Activated T-helper 17 cell treated with anti-CD3 and anti-CD28 coated beads, Interleukin-2, amount 50 U/mL, for 72 hours (primary cell): Measurements from ENCODE around the gene KRTAP9-4. TPM values are rescaled to one million over a fixed set of nuclear protein-coding genes. Genes with fewer than 3 reads are reported as not detected.
"Not testable (repeated sequence)": the region's sequence is repeated elsewhere in the genome, so short reads cannot be mapped to it uniquely, and the experiment has no call there.

ENCODE experiments used
- ATAC-seq: fragments of 150-1000 bp; cut with Tn5 transposase; replicated peaks from 2 replicates; pipeline ENCODE4 v1.10.0; 2021; ENCODE audit warnings: mild to moderate bottlenecking, moderate library complexity
- H3K27ac Mint-ChIP-seq: one replicate; pipeline ENCODE4 v1.8.0; 2022; ENCODE audit warnings: mixed read lengths
- H3K27me3 Mint-ChIP-seq: one replicate; pipeline ENCODE4 v1.8.0; 2022; ENCODE audit warnings: mixed read lengths
- H3K36me3 Mint-ChIP-seq: one replicate; pipeline ENCODE4 v1.8.0; 2022; ENCODE audit warnings: low read depth, mild to moderate bottlenecking, mixed read lengths
- H3K4me1 Mint-ChIP-seq: one replicate; pipeline ENCODE4 v1.8.0; 2022; ENCODE audit warnings: mixed read lengths
- H3K4me3 Mint-ChIP-seq: one replicate; pipeline ENCODE4 v1.8.0; 2022; ENCODE audit warnings: mild to moderate bottlenecking, mixed read lengths
- H3K9me3 Mint-ChIP-seq: one replicate; pipeline ENCODE4 v1.8.0; 2022; ENCODE audit warnings: mixed read lengths
- total RNA-seq, 2 donors: library from RNA; stranded (reverse); gene quantifications; one replicate each; pipeline ENCODE4 v1.2.3, GENCODE V29; 2022

KRTAP9-4 gene
- total RNA-seq, 2 donors from 2014 or later, result not detected

- Mint-ChIP-seq H3K27me3 (peaks cover 13% of the 10 kb centered on the region), H3K27ac (no peak overlapping the region), H3K4me3 (no peak overlapping the region), H3K4me1 (no peaks in the 10 kb centered on the region), H3K9me3 (no peaks in the 10 kb centered on the region), H3K36me3 (no peaks in the 10 kb centered on the region)
- no peak for ATAC-seq
These were observed 1.8 kb downstream of the KRTAP9-4 start for GRCh38 chr17:41251261-41251660.

GRCh38 chr17:41254861-41255260, 5.4 kb downstream of the KRTAP9-4 start:
- Mint-ChIP-seq H3K9me3 (no peaks in the 10 kb centered on the region), H3K27me3 (peaks cover 28% of the 10 kb centered on the region), H3K4me3 (no peak overlapping the region), H3K36me3 (no peaks in the 10 kb centered on the region), H3K4me1 (no peaks in the 10 kb centered on the region), H3K27ac (no peak overlapping the region)
- no peak for ATAC-seq

- not testable (repeated sequence) for H3K4me1 Mint-ChIP-seq, H3K27ac Mint-ChIP-seq, H3K36me3 Mint-ChIP-seq, H3K4me3 Mint-ChIP-seq, H3K9me3 Mint-ChIP-seq, ATAC-seq
- H3K27me3 Mint-ChIP-seq, result peaks cover 28% of the 10 kb centered on the region
These were observed 6.1 kb downstream of the KRTAP9-4 start, which contains the start of gene KRTAP9-9 for GRCh38 chr17:41255381-41256290. Gene KRTAP9-9 (plus strand): TSS chr17:41255384.

- Mint-ChIP-seq H3K27ac (no peak overlapping the region), H3K36me3 (no peaks in the 10 kb centered on the region), H3K4me3 (no peak overlapping the region), H3K9me3 (no peaks in the 10 kb centered on the region), H3K27me3 (peaks cover 28% of the 10 kb centered on the region), H3K4me1 (no peaks in the 10 kb centered on the region)
- no peak for ATAC-seq
These were observed 6.8 kb downstream of the KRTAP9-4 start for GRCh38 chr17:41256291-41256685.

GRCh38 chr17:41258406-41258805, 8.9 kb downstream of the KRTAP9-4 start:
- Mint-ChIP-seq H3K27me3 (peaks cover 28% of the 10 kb centered on the region), H3K27ac (no peak overlapping the region), H3K4me3 (no peak overlapping the region), H3K4me1 (no peaks in the 10 kb centered on the region), H3K36me3 (no peaks in the 10 kb centered on the region), H3K9me3 (no peaks in the 10 kb centered on the region)
- no peak for ATAC-seq

GRCh38 chr17:41263212-41263611, 13.7 kb downstream of the KRTAP9-4 start:
- Mint-ChIP-seq H3K4me3 (no peak overlapping the region), H3K4me1 (no peaks in the 10 kb centered on the region), H3K36me3 (no peaks in the 10 kb centered on the region), H3K9me3 (no peaks in the 10 kb centered on the region), H3K27ac (no peak overlapping the region), H3K27me3 (peaks cover 22% of the 10 kb centered on the region)
- ATAC-seq, result no peak

- no peaks in the 10 kb centered on the region for H3K4me1 Mint-ChIP-seq
- no peak overlapping the region for H3K4me3 Mint-ChIP-seq
- no peaks in the 10 kb centered on the region for H3K9me3 Mint-ChIP-seq
- H3K27ac Mint-ChIP-seq, result no peak overlapping the region
- H3K27me3 Mint-ChIP-seq, result peaks cover 18% of the 10 kb centered on the region
- no peaks in the 10 kb centered on the region for H3K36me3 Mint-ChIP-seq
- ATAC-seq, result no peak
These were observed 15.1 kb downstream of the KRTAP9-4 start for GRCh38 chr17:41264599-41264998.

GRCh38 chr17:41265078-41265477, 15.6 kb downstream of the KRTAP9-4 start, which contains the start of gene KRTAP9-6:
Gene KRTAP9-6 (plus strand): TSS chr17:41265378. CDS start chr17:41265378, 0 bp downstream.
- no peak for ATAC-seq
- H3K9me3 Mint-ChIP-seq, result no peaks in the 10 kb centered on the region
- H3K27ac Mint-ChIP-seq, result no peak within 1 kb of the TSS
- no peak within 1 kb of the TSS for H3K4me3 Mint-ChIP-seq
- H3K4me1 Mint-ChIP-seq, result no peaks in the 10 kb centered on the region
- peaks cover 18% of the 10 kb centered on the region for H3K27me3 Mint-ChIP-seq
- H3K36me3 Mint-ChIP-seq, result no peaks in the 10 kb centered on the region

- Mint-ChIP-seq H3K4me1 (peaks cover 5% of the 10 kb centered on the region), H3K36me3 (no peaks in the 10 kb centered on the region), H3K9me3 (no peaks in the 10 kb centered on the region), H3K4me3 (no peak overlapping the region), H3K27ac (no peak overlapping the region), H3K27me3 (peaks cover 15% of the 10 kb centered on the region)
- ATAC-seq, result no peak
These were observed 18.2 kb downstream of the KRTAP9-4 start for GRCh38 chr17:41267711-41268110.

- not testable (repeated sequence) for H3K9me3 Mint-ChIP-seq
These were observed 21.8 kb downstream of the KRTAP9-4 start for GRCh38 chr17:41271323-41271722.

GRCh38 chr17:41271858-41272257, 22.4 kb downstream of the KRTAP9-4 start:
- peaks cover 21% of the 10 kb centered on the region for H3K27me3 Mint-ChIP-seq
- H3K27ac Mint-ChIP-seq, result peak overlapping the region; percentile 24
- no peaks in the 10 kb centered on the region for H3K36me3 Mint-ChIP-seq
- H3K4me1 Mint-ChIP-seq, result peaks cover 10% of the 10 kb centered on the region
- H3K4me3 Mint-ChIP-seq, result no peak overlapping the region
- ATAC-seq, result peak; percentile 51
- H3K9me3 Mint-ChIP-seq, result no peaks in the 10 kb centered on the region

More at GRCh38 chr17:41271323-41271722, 21.8 kb downstream of the KRTAP9-4 start:
- H3K36me3 Mint-ChIP-seq, H3K4me1 Mint-ChIP-seq, H3K4me3 Mint-ChIP-seq, ATAC-seq: not testable (repeated sequence)
- Mint-ChIP-seq H3K27ac (peak overlapping the region; percentile 24), H3K27me3 (peaks cover 18% of the 10 kb centered on the region)

GRCh38 chr17:41275648-41276190, 26.2 kb downstream of the KRTAP9-4 start, which contains the start of gene KRTAP9-7:
Gene KRTAP9-7 (plus strand): TSS chr17:41275698. CDS start chr17:41275698, 0 bp downstream.
- ATAC-seq, H3K27ac Mint-ChIP-seq, H3K4me3 Mint-ChIP-seq, H3K36me3 Mint-ChIP-seq, H3K9me3 Mint-ChIP-seq: not testable (repeated sequence)
- Mint-ChIP-seq H3K4me1 (peaks cover 10% of the 10 kb centered on the region), H3K27me3 (peaks cover 17% of the 10 kb centered on the region)

GRCh38 chr17:41278176-41278955, 28.9 kb downstream of the KRTAP9-4 start:
- H3K27ac Mint-ChIP-seq, result no peak overlapping the region

GRCh38 chr17:41284043-41284442, 34.6 kb downstream of the KRTAP9-4 start:
- Mint-ChIP-seq H3K27ac (no peak overlapping the region), H3K36me3 (no peaks in the 10 kb centered on the region), H3K4me3 (no peak overlapping the region), H3K27me3 (no peaks in the 10 kb centered on the region), H3K4me1 (no peaks in the 10 kb centered on the region), H3K9me3 (no peaks in the 10 kb centered on the region)
- no peak for ATAC-seq

More at GRCh38 chr17:41278176-41278955, 28.9 kb downstream of the KRTAP9-4 start:
- H3K36me3 Mint-ChIP-seq, result no peaks in the 10 kb centered on the region
- no peaks in the 10 kb centered on the region for H3K9me3 Mint-ChIP-seq
- peaks cover 13% of the 10 kb centered on the region for H3K27me3 Mint-ChIP-seq
- H3K4me1 Mint-ChIP-seq, result peaks cover 5% of the 10 kb centered on the region
- ATAC-seq, result no peak
- no peak overlapping the region for H3K4me3 Mint-ChIP-seq
